T1000 (cell line): ENCODE measurements around the gene ATG5.
A peak's percentile ranks its signal among the peaks of the same experiment; 100 is the strongest.
"Not testable (repeated sequence)": the region's sequence is repeated elsewhere in the genome, so short reads cannot be mapped to it uniquely, and the experiment has no call there.

Experiments used
- DNase-seq: peaks from one replicate; lab custom pipeline; 2025; ENCODE audit warnings: mixed read lengths; lab: John Stamatoyannopoulos, UW

ATG5 gene

GRCh38 chr6:106155219-106155830 lies 170.2 kb downstream of the ATG5 start:
- DNase-seq = no peak

GRCh38 chr6:106154326-106154725 lies 171.2 kb downstream of the ATG5 start:
- no peak for DNase-seq

GRCh38 chr6:106152952-106153351 lies 172.6 kb downstream of the ATG5 start:
- no peak for DNase-seq

GRCh38 chr6:106152476-106152875 lies 173.1 kb downstream of the ATG5 start:
- not testable (repeated sequence) for DNase-seq

- no peak for DNase-seq
Observed at GRCh38 chr6:106149472-106150069, 176.0 kb downstream of the ATG5 start.

GRCh38 chr6:106147476-106147875 lies 178.1 kb downstream of the ATG5 start:
- no peak for DNase-seq

- DNase-seq = no peak
Observed at GRCh38 chr6:106146852-106147351, 178.7 kb downstream of the ATG5 start.

- no peak for DNase-seq
Observed at GRCh38 chr6:106145741-106146227, 179.8 kb downstream of the ATG5 start.

- no peak for DNase-seq
Observed at GRCh38 chr6:106145144-106145543, 180.4 kb downstream of the ATG5 start.

- DNase-seq = no peak
Observed at GRCh38 chr6:106143665-106144064, 181.9 kb downstream of the ATG5 start.

- DNase-seq = no peak
Observed at GRCh38 chr6:106142876-106143431, 182.6 kb downstream of the ATG5 start.

- DNase-seq = no peak
Observed at GRCh38 chr6:106141441-106142237, 183.9 kb downstream of the ATG5 start.

GRCh38 chr6:106138151-106138550 lies 187.4 kb downstream of the ATG5 start:
- DNase-seq = no peak

GRCh38 chr6:106136845-106137244 lies 188.7 kb downstream of the ATG5 start:
- DNase-seq = no peak

GRCh38 chr6:106135911-106136571 lies 189.5 kb downstream of the ATG5 start:
- DNase-seq = no peak

GRCh38 chr6:106134906-106135634 lies 190.5 kb downstream of the ATG5 start:
- DNase-seq = peak; percentile 27
